Measurements from ENCODE around the gene CAMSAP2. TPM values are rescaled to one million over a fixed set of nuclear protein-coding genes. Genes with fewer than 3 reads are reported as not detected.

Gene CAMSAP2
- total RNA-seq, 1 experiment from 2014 or later, result 25.0 TPM

- Histone ChIP-seq H3K36me3 (ENCODE audit: control insufficient read depth in 1 of 2, insufficient read depth in 2 of 2, low read length in 2 of 2) (no peaks in the 10 kb centered on the region), H3K27me3 (ENCODE audit: insufficient read depth, low read length) (no peaks in the 10 kb centered on the region), H4K20me1 (ENCODE audit: insufficient read depth) (no peaks in the 10 kb centered on the region), H3K4me2 (ENCODE audit: low read length) (no peak overlapping the region), H3K27ac (ENCODE audit: low read depth, low read length) (no peak overlapping the region), H3K9me2 (ENCODE audit: insufficient read depth) (no peaks in the 10 kb centered on the region), H3K4me1 (ENCODE audit: control insufficient read depth in 1 of 2, insufficient read depth in 2 of 2, low read length in 2 of 2) (peaks cover 9 to 15% of the 10 kb centered on the region in 2 experiments; a peak in 3 of 4 replicates), H3K9me3 (ENCODE audit: control insufficient read depth in 1 of 2, insufficient read depth in 1 of 2, low read depth in 1 of 2, low read length in 2 of 2) (no peaks in the 10 kb centered on the region), H3K79me2 (ENCODE audit: insufficient read depth, low read length) (peaks cover 82% of the 10 kb centered on the region), H2AFZ (ENCODE audit: low read depth, low read length, poor library complexity, severe bottlenecking) (no peak overlapping the region), H3K9ac (ENCODE audit: low read length) (no peak overlapping the region), H3K4me3 (replicated peaks in 1 of 2; ENCODE audit: low read depth in 1 of 2, low read length in 2 of 2) (no peak overlapping the region)
- BruUV-seq (replicated peaks), result no TSS peak
- ChIA-PET CTCF (no interaction called here), RAD21 (ENCODE audit: low non-redundant PET in 1 of 2, low total read pairs in 2 of 2, uncharacterized antibody in 2 of 2, unreplicated experiment in 2 of 2) (no interaction called here), POLR2A (no interaction called here)
- intact Hi-C loops (cut with micrococcal nuclease), result no loop called here
- no peak for ATAC-seq
- TF ChIP-seq, protein P1, sequence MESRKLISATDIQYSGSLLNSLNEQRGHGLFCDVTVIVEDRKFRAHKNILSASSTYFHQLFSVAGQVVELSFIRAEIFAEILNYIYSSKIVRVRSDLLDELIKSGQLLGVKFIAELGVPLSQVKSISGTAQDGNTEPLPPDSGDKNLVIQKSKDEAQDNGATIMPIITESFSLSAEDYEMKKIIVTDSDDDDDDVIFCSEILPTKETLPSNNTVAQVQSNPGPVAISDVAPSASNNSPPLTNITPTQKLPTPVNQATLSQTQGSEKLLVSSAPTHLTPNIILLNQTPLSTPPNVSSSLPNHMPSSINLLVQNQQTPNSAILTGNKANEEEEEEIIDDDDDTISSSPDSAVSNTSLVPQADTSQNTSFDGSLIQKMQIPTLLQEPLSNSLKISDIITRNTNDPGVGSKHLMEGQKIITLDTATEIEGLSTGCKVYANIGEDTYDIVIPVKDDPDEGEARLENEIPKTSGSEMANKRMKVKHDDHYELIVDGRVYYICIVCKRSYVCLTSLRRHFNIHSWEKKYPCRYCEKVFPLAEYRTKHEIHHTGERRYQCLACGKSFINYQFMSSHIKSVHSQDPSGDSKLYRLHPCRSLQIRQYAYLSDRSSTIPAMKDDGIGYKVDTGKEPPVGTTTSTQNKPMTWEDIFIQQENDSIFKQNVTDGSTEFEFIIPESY (IDR thresholded peaks at IDR 0.05; ENCODE audit: extremely low read depth, insufficient replicate concordance, low read length), result no peak
- no peak for TF ChIP-seq MAX (IDR thresholded peaks at IDR 0.05)
- TF ChIP-seq EGR1 (IDR thresholded peaks at IDR 0.05; ENCODE audit: low read depth), result no peak
- TF ChIP-seq CBX3 (IDR thresholded peaks at IDR 0.05; ENCODE audit: low read depth), result no peak
- no peak for TF ChIP-seq ZFX (IDR thresholded peaks at IDR 0.05)
- TF ChIP-seq JUND (IDR thresholded peaks at IDR 0.05), result no peak
- TF ChIP-seq POLR2AphosphoS5 (IDR thresholded peaks at IDR 0.05; ENCODE audit: low read depth, low read length), result no peak
- no peak for TF ChIP-seq EZH2phosphoT487 (IDR thresholded peaks at IDR 0.05; ENCODE audit: borderline replicate concordance)
- no peak for TF ChIP-seq SP1 (IDR thresholded peaks at IDR 0.05; ENCODE audit: low read depth)
- no peak for TF ChIP-seq SIN3A (IDR thresholded peaks at IDR 0.05; ENCODE audit: low read depth)
- no peak for TF ChIP-seq CEBPB (IDR thresholded peaks at IDR 0.05; ENCODE audit: low read depth)
- DNase-seq (ENCODE audit: low read depth, low spot score), result no peak
These were observed 40.6 kb downstream of the CAMSAP2 start for GRCh38 chr1:200779326-200779725.
